K562 (cell line): ENCODE data around the gene ERBB4. TPM values are rescaled to one million over a fixed set of nuclear protein-coding genes. Genes with fewer than 3 reads are reported as not detected.

Source experiments
- ARID4B ChIP-seq: sonication (generic); formaldehyde crosslinking; IDR thresholded peaks from 2 replicates; pipeline ENCODE4 v1.8.0; 2022; ENCODE audit warnings: mild to moderate bottlenecking, missing genetic modification reagents
- CHAMP1 ChIP-seq: fragments of 450-650 bp; IDR thresholded peaks from 2 replicates; pipeline ENCODE4 v1.6.1; 2016; ENCODE audit warnings: mild to moderate bottlenecking
- EGR1 ChIP-seq: fragments of 450-650 bp; conservative IDR thresholded peaks from 2 replicates; pipeline ENCODE4 v1.6.1; 2017; ENCODE audit warnings: mild to moderate bottlenecking
- KHSRP ChIP-seq: fragments of 450-650 bp; IDR thresholded peaks from 2 replicates; pipeline ENCODE4 v1.6.1; 2017
- polyA plus RNA-seq, 8 experiments: library from polyadenylated mRNA; depleted of rRNA in 4 of 8; stranded (reverse) in 5 of 8; unstranded in 3 of 8; fragments of >200 nt; fragmentation: Nextera tagmentation in 2 of 8; fragmentation: Illumina TruSeq in 1 of 8; extraction: Ambion mirVana in 2 of 8; extraction: Trizol in 1 of 8; gene quantifications; 2 replicates each; pipeline versions ENCODE4 v1.2.1 to v1.2.3, GENCODE V29; 2011 to 2014; ENCODE audit warnings: inconsistent platforms in 1 of 8, missing spikeins in 1 of 8
- total RNA-seq, 7 experiments: library from RNA; depleted of rRNA in 6 of 7; stranded (reverse); fragments of >200 nt in 6 of 7; fragmentation: Illumina TruSeq in 2 of 7; extraction: Trizol in 2 of 7; gene quantifications; 2 replicates each; pipeline versions ENCODE4 v1.2.1 to v1.2.3, GENCODE V29; 2011 to 2021; ENCODE audit warnings: low replicate concordance in 1 of 7

ERBB4 gene
- total and polyA plus RNA-seq, 9 of the 15 experiments (the other 6 are each of a cell fraction or from before 2014, with no cell fraction given), result not detected

DNA sequence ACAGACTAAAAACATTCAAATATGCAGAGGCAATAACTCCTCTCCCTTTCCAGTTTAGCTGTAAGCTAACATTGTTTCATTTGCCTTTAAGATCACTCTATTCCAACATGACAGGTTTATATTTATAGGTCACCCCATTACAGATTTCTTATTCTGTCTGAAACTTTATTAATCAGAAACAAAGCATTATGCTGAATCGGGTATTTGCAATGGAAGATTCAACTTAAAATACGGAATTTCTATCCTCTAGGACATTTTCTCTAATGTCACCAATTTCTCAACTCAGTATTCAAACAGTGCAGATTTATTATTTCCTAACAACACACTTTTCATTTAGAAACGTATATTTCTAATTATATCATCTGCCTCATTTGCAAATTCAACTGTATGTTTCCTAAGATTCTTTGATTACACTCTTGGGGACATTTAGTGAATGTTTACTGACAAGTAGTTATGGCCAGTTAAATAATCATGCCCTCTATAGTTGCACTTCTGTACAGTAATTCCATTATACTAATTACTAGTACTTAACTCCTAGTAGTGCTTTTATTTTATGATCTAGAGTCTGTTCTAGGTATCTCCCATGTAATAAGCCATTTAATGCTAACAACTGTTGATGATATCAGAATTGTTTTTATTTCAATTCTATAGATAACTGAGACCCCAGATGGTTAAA is 358.1 kb downstream of the ERBB4 start (continued):
- TF ChIP-seq EGR1 (no peak), ARID4B (CRISPR knock-in tag) (no peak), KHSRP (no peak), CHAMP1 (no peak)
